ENCODE measurements around the gene GAB1.

Gene GAB1

DNA sequence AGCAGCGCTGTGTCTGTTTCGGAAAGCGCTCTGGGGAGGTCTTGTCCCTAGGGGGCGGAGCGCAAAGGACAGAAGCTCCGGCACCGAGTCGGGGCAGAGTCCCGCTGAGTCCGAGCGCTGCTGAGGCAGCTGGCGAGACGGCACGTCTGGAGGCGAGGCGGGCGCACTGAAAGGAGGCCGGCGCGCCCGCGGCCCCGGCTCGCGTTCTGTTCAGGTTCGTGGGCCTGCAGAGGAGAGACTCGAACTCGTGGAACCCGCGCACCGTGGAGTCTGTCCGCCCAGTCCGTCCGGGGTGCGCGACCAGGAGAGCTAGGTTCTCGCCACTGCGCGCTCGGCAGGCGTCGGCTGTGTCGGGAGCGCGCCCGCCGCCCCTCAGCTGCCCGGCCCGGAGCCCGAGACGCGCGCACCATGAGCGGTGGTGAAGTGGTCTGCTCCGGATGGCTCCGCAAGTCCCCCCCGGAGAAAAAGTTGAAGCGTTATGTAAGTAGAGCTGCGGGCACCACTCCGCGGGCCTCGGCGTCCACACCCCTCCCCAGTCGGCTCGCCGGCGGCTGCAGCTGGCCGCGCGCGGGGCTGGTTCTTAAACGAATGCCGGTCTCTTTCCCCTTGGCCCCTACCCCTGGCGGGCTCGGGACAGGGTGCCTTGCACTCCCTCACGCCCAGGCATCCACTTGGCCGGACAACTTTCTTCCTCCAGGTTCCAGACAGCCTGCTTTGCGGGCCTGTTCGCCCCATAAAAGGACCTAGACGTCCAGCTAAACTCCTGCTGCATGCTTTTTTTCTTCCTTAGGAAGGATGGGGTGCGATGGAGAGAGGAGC, at the start of gene GAB1:
Gene GAB1 (plus strand): TSS at position 96 of the 819 bp plus-strand sequence. CDS start 313 bp downstream, at position 409.
- DNase-seq (ENCODE audit: low read depth): peak; percentile 75

DNA sequence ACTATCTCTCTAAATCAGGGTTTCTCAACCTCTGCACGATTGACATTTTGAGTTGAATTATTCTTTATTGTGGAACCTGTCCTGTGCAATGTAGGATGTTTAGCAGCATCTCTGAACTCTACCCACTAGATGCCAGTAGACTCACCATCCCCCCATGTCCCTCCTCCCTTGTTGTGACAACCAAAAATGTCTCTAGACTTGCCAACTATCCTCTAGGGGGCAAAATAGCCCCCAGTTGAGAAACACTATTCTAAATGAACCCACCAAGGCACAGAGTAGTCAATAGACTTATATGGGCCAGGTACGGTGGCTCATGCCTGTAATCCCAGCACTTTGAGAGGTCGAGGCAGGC, 49.1 kb upstream of the GAB1 start:
- no peak for DNase-seq (ENCODE audit: low read depth)

GRCh38 chr4:143288171-143288570, 48.5 kb upstream of the GAB1 start:
- DNase-seq (ENCODE audit: low read depth): no peak

DNA sequence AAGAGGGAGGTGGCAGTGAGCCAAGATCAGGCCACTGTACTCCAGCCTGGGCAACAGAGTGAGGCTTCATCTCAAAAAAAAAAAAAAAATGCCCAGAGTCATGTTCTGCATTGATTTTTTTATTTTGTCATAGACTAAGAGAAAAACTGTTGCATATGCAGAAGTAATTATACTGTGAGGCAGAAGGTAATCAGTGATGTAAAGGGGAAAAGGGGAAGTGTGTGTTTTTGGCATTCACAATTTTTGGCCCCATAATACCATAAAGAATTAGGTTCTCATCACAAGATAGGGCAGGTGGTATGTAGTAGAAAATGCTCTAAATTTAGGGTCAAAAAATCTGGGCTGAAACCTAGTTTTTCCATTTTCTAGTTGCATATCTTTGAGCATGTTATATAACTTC, 47.3 kb upstream of the GAB1 start:
- no peak for DNase-seq (ENCODE audit: low read depth)

- no peak for DNase-seq (ENCODE audit: low read depth)
Measured at GRCh38 chr4:143291314-143291713, 45.4 kb upstream of the GAB1 start.

DNA sequence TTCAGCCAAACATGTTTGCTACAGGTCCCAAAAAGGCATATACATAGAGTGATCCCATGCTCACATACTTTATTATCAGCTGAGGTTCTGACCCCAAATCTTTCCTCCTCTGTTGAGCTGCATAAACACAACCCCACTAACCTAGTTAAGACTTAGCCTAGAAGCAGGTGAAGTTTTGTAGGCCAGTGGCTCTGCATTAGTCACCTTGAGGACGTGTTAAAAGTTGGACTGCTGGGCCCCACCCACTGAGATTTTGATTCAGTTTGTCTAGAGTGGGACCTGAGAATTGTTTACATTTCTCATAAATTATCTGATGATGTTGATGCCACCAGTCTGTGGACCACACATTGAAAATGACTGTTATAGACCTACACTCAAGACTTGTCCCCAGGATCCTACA, 43.8 kb upstream of the GAB1 start:
- no peak for DNase-seq (ENCODE audit: low read depth)

DNA sequence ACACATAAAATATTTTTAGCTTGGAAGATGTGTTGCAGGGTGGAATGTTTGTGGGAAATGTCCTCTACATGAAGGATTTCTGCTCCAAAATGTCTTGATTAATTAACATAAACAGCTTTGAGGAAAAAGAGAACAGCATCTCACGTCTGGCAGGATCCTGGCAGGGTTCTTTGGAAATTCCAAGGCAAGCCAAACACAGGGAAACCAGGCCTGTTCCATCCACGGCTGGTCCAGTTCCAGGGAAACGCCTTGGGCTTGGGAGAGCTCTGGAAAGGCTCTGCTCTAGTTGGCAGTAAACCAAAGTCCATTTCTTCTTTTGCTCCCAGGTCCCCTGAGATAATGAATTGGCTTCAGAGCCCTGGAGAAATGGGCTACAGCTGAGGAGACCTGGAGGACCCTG, 42.4 kb upstream of the GAB1 start:
- DNase-seq (ENCODE audit: low read depth): no peak

DNA sequence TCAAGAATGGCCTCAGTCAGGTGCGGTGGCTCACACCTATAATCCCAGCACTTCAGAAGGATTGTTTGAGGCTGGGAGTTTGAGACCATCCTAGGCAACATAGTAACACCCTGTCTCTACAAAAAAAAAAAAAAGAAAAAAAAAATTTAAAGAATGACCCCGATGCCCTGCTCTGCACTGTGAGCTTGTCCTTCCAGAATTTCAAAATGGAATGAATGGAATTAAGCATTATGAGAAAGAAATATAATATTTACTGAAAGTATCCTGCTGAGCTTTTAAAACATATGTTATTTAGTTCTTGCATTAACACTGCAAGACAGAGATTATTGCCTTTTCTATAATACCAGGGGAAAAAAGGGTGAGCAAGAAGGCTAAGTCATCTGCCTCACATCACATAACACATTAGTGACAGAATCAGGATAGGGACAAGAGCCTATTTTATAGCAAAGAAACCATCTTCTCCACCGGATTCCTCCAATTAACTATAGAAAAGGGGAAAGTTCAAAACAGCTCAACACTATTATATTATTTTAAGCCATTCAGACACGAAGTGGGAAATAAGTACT, 41.9 kb upstream of the GAB1 start:
- DNase-seq (ENCODE audit: low read depth): no peak

DNA sequence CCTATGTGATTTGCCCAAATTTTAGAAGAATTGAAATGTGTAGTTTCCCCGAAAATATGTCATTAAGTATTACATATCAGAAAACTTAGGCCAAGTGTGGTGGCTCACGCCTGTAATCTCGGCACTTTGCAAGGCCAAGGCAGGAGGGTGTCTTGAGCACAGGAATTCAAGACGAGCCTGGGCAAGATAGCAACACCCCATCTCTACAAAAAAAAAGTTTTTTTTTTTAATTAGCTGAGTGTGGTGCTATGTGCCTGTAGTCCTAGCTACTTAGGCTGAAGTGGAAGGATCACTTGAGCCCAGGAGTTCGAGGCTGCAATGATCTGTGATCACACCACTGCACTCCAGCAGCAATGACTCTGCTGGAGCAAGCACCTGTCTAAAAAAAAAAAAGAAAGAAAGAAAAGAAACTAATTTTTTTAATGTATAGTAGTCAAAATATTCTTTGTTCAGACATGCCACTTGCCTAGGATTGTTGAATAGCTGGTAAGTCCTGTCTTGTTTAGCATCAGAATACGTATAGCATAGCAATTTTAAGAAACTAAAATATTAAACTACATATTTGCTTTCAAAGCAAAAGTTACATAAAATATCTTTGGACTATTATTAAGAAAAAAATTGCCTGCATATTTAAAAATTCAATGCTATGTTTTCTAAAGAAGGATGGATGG, 40.1 kb upstream of the GAB1 start:
- DNase-seq (ENCODE audit: low read depth): no peak

GRCh38 chr4:143300860-143301259, 35.8 kb upstream of the GAB1 start:
- DNase-seq (ENCODE audit: low read depth): no peak

DNA sequence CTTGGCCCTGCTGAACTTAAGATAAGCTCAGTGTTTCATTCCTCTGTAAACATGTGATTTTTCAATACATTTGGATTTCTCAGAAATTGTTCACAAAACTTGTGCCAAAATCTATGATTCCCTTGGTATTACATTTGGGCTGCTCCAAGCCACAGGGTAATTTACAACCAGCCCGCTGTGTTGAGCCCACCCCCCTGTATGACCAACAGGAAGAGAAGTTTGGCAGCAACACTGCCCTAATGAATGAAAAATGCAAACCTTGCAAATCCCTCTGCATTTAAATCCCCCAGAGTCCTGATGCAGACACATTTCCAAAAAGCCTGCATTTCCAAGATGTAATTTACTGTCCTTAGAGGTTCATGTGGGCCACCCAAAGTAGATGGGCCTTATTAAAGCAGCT, 34.1 kb upstream of the GAB1 start:
- DNase-seq (ENCODE audit: low read depth): no peak

DNA sequence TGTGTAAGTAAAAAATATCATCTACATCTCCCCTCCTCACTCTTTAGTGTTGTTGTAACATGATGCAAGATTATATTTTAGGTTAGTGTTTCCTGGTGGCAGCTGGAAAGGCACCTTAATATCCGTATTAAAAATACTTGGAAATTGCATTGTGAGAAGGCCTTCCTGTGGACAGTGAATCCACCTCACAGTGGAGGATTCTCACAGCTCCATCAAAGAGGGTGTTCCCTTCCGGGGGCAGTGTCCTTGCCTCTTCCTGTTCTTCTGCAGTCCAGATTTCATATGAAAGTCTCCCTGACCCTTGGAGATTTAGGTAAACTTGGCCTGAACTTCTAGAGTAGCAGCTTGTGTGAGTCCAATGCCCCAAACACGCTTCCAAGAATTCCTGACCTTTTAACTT, 29.9 kb upstream of the GAB1 start:
- no peak for DNase-seq (ENCODE audit: low read depth)

DNA sequence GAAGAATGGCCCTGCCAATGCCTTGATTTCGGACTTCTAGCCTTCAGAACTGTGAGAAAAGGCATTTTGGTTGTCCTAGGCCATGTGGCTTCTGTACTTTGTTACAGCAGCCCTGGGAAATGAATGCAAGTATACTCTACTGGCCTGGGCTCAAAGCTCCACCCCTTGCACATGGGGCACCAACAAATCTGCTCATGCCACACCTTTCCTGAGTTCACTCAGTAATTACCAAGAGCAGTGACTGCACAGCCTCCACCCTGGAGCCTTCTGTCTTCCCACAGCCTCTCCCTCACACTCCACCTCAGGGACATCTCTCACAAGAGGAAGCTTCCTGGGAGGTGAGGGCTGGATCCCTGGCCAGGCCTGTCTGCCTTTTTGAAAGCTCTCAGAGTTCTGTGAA, 29.1 kb upstream of the GAB1 start:
- no peak for DNase-seq (ENCODE audit: low read depth)

GRCh38 chr4:143308377-143308776, 28.3 kb upstream of the GAB1 start:
- no peak for DNase-seq (ENCODE audit: low read depth)

GRCh38 chr4:143311924-143312323, 24.8 kb upstream of the GAB1 start:
- no peak for DNase-seq (ENCODE audit: low read depth)

- DNase-seq (ENCODE audit: low read depth): no peak
Measured at GRCh38 chr4:143313521-143313920, 23.2 kb upstream of the GAB1 start.

GRCh38 chr4:143313996-143314395, 22.7 kb upstream of the GAB1 start:
- DNase-seq (ENCODE audit: low read depth): no peak

DNA sequence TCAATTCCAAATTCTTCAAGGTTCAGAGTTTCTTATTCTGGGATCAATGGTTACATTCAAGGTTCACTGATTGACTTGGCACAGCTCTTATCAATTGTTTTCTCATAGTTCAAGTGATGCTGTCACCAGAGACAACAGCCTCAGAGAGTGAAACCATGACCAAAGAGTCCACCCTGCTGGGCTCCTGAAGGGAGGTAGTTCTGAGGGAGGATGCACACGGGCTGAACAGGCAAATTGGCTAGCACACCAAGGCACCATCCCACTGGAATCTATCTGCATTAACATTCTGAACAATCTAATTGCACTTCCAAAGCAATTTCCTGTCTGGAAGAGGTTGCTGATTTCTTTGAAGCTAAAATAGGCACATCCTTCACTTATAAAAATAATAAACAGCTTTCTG, 16.6 kb upstream of the GAB1 start:
- DNase-seq (ENCODE audit: low read depth): no peak

- DNase-seq (ENCODE audit: low read depth): no peak
Measured at GRCh38 chr4:143326735-143327134, 9.9 kb upstream of the GAB1 start.

DNA sequence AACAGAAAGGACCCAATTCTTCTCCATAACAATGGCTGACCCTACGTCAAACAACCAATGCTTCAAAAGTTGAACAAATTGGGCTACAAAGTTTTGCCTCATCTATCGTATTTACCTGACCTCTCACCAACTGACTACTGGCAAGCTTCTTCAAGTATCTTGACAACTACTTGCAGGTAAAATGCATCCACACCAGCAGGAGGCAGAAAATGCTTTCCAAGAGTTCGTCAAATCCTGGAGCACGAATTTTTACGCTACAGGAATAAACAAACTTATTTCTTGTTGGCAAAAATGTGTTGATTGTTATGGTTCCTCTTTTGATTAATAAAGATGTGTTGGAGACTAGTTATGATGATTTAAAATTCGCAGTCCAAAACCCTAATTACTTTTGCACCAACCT, 6.7 kb upstream of the GAB1 start:
- DNase-seq (ENCODE audit: low read depth): no peak

DNA sequence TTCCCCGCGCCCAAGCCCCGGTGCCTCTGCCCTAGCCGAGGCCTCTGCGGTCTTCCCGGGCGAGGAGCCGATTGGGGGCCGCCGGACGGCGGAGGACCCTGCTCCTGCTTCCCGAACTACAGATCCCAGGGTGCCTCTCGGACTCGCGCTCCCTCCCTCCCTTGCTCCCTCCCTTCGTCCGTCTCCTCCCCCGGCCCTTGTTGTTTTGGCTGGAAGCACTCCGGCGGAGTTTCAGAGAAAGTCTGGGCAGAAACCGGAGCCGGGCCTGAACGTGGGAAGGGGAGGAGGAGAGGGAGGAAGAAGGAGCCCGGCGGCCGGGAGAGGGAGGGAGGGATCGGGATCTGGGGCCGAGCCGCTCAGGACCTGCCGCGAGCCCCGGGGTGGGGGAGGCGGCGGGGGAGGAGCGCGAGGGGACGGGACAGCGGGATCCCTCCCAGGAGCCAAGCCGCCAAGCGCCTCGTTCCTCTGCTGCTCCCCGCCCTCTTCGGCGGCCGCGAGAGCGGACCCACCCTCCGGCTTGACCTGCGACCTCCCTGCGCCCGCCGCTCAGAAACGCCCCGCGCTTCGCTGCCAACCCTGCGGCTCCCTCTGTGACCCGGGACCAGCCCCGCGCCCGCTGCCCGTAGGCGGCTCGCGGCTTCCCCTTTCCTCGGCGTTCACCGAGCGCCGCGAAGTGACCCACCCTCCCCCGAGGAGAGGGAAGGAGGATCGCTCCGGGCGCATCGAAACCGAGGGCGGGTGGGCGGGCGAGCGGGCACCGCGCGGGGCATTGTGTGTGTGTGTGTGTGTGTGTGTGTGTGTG, 496 bp upstream of the GAB1 start:
- DNase-seq (ENCODE audit: low read depth): peak; percentile 87

- peak; percentile 66 for DNase-seq (ENCODE audit: low read depth)
Measured at GRCh38 chr4:143337600-143338287, 1.1 kb downstream of the GAB1 start.
